ACC112 (cell line): ENCODE results near the gene EML6.

Source experiments
- H2AFZ ChIP-seq: fragments of 200-600 bp; sonication (generic); one replicate; pipeline ENCODE4 v1.6.0; 2017; ENCODE audit warnings: antibody characterized with exemption, low read length; ENCODE audit not compliant: unreplicated experiment
- H3K27ac ChIP-seq: fragments of 200-600 bp; sonication (generic); 2 replicates; pipeline ENCODE4 v1.5.1; 2014; ENCODE audit warnings: low read depth, mild to moderate bottlenecking, antibody characterized with exemption, low read length, moderate library complexity
- H3K27me3 ChIP-seq: fragments of 200-600 bp; sonication (generic); 2 replicates; pipeline ENCODE4 v1.6.1; 2014; ENCODE audit warnings: mild to moderate bottlenecking, antibody characterized with exemption, low read length, moderate library complexity, mixed read lengths; ENCODE audit not compliant: insufficient read depth
- H3K36me3 ChIP-seq: fragments of 200-600 bp; sonication (generic); 2 replicates; pipeline ENCODE4 v1.6.1; 2016; ENCODE audit warnings: mild to moderate bottlenecking, antibody characterized with exemption, low read length, moderate library complexity, mixed read lengths; ENCODE audit not compliant: insufficient read depth
- H3K4me1 ChIP-seq: fragments of 200-600 bp; sonication (generic); one replicate; pipeline ENCODE4 v1.6.1; 2016; ENCODE audit warnings: low read length, mixed read lengths; ENCODE audit not compliant: insufficient read depth, unreplicated experiment, control insufficient read depth
- H3K4me3 ChIP-seq: fragments of 200-600 bp; sonication (generic); 2 replicates; pipeline ENCODE4 v1.5.1; 2014; ENCODE audit warnings: mild to moderate bottlenecking, low read depth, low read length
- H3K79me2 ChIP-seq: fragments of 200-600 bp; sonication (generic); one replicate; pipeline ENCODE4 v1.6.0; 2016; ENCODE audit warnings: low read length; ENCODE audit not compliant: control insufficient read depth, unreplicated experiment, insufficient read depth

Gene EML6

DNA sequence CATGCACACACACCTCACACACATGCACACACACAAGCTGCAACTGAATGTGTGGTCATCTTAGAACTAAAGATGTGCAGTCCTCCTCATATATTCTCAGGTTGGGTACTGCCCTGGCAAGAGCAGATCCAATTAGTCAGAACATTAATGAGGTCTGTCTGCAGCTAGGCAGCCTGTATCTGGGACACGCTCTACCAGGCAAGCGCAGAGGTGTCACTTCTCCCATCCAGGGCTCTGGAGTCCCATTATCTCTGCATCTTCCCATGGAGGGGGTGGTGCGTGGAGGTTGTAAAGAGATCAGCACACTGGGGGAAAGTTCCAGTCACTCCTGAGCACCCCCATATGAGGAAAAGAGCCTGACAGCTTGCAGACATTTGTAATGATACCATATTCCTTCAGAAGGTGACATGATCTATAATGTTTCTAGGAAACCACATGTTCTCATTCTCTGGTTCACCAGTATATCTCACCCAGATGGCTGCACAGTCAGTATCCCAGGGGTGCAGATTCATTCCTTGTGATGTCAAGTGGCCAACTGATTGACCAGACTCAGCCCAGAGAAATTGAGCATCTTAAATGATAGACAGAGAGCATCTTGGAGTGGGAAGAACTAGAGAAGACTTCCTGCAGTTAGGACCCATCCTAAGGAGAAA lies 231.4 kb downstream of the EML6 start:
- Histone ChIP-seq H2AFZ (no peak overlapping the region), H3K79me2 (no peaks in the 10 kb centered on the region), H3K27ac (no peak overlapping the region), H3K4me1 (peaks cover 16% of the 10 kb centered on the region), H3K27me3 (no peaks in the 10 kb centered on the region), H3K4me3 (no peak overlapping the region), H3K36me3 (no peaks in the 10 kb centered on the region)

DNA sequence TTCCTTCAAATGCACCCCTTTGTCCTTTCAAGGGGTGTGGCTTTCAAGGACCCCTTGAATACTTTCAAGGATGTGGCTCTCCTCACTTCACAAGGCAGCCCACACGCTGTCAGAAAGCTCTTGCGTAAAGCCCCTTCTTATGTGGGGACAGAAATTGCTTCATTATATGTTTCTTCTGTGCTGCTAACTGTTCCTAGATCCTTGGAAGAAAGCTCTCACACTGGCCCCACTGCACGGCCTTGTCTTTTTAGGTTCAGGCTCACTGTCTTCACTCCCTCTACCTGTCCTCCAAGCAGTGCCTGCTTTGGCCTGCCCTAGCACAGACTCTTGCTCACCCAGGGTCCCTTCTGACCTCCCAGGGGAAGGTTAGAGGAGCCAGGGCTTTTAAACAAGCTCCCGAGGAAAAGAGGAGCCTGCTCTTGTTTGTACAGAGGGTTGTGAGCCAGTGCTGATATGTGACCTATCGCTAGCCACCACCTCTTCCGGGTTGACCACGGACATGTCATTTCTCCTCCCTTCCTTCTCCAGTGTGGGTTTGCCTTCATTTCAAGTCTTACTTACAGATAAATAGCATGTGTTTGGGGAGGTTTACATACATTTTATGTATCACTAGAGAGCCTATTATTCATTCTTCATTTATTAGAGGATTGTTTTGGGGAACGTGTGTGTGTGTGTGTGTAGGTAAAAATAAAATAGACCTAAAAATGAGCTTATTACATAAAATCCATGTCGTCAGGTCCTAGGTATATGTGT lies 232.1 kb downstream of the EML6 start:
- Histone ChIP-seq H3K4me3 (no peak overlapping the region), H2AFZ (no peak overlapping the region), H3K36me3 (no peaks in the 10 kb centered on the region), H3K27me3 (no peaks in the 10 kb centered on the region), H3K4me1 (peaks cover 16% of the 10 kb centered on the region), H3K27ac (no peak overlapping the region), H3K79me2 (no peaks in the 10 kb centered on the region)

DNA sequence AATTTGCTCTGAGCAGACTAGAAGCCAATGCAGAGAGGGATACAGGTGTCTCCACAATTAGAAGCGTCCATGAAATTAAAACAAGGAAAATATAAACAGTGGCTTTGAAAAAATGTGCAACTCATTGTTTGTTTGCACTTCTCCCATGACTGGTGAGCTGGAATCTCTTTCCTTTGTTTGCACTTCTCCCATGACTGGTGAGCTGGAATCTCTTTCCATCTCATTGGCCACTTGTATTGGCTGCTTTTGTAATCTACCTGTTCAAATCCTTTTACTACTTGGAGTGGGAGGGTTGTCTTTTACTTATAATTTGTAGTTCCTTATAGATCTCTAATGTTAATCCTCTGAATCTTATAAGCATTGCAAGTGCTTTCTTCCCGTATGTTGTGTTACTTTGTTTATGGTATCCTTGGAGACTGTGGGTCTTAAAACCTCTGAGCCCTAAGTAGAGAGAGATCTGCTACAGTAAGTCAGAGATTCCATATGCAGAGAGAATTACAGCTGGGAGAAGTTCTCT lies 232.7 kb downstream of the EML6 start:
- Histone ChIP-seq H2AFZ (no peak overlapping the region), H3K27ac (no peak overlapping the region), H3K27me3 (no peaks in the 10 kb centered on the region)

DNA sequence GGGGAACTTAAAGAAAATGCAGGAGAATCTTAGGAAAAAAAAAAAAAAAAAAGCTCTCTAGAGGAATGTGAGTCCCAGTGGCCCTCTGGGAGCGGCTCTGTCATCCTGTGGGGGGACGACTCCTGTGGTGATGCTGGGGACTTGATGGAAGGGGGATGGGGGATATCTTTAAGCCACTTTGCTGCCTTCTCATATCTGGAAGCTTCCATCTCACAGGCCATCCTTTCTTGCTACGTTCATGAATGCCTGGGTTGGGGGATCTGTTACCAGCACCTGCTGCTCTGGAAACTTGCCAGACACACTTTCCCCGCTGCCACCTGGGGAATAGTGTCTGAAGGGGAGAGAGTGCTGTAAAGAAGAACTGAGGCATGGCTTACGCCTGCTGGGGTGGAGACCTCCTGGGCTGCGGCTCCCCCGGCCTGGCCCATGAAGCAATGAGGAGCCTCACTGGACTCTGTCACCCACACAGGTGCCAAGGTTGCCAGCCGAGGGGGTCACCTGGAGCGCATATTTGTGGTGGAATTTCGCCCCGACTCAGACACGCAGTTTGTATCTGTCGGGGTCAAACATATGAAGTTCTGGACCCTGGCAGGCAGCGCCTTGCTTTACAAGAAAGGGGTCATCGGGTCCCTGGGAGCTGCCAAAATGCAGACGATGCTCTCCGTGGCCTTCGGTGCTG lies 234.0 kb downstream of the EML6 start:
- Histone ChIP-seq H3K27ac (no peak overlapping the region), H3K4me1 (peaks cover 9% of the 10 kb centered on the region), H3K36me3 (no peaks in the 10 kb centered on the region), H3K4me3 (no peak overlapping the region), H3K79me2 (no peaks in the 10 kb centered on the region), H2AFZ (no peak overlapping the region), H3K27me3 (no peaks in the 10 kb centered on the region)

More for the DNA sequence above, 232.7 kb downstream of the EML6 start:
- Histone ChIP-seq H3K79me2 (no peaks in the 10 kb centered on the region), H3K36me3 (no peaks in the 10 kb centered on the region), H3K4me3 (no peak overlapping the region), H3K4me1 (peaks cover 16% of the 10 kb centered on the region)

DNA sequence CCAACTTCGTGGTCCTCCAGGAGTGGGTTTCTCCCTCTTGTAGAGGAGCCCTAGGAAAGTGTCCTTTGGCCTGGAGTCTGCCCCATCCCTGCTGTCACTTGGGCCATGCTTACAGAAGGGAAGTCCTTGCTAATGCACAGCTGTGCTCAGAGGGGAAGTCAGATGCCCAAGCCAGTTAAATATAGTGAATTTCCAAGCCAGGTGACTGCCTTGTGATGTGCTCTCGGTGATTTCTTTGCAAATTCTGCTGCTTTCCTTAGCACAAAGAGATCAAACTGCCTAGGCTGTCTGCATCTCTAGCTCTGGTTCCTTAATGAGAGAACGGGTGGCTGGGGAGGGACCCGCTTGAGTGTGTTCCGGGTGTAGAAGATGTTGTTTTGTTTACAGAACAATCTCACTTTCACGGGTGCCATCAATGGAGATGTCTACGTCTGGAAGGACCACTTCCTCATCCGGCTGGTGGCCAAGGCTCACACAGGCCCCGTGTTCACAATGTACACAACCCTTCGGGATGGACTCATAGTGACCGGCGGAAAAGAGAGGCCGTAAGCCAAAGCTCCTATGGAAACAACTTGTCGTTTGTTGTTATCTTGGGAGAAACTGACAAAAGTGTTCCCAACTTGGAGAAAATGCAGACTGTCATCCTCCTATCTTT lies 235.4 kb downstream of the EML6 start:
- no peak overlapping the region for H3K27ac ChIP-seq
- no peak overlapping the region for H2AFZ ChIP-seq
- H3K4me3 ChIP-seq: no peak overlapping the region
- no peaks in the 10 kb centered on the region for H3K79me2 ChIP-seq
- H3K4me1 ChIP-seq: no peaks in the 10 kb centered on the region
- no peaks in the 10 kb centered on the region for H3K27me3 ChIP-seq
- H3K36me3 ChIP-seq: no peaks in the 10 kb centered on the region

DNA sequence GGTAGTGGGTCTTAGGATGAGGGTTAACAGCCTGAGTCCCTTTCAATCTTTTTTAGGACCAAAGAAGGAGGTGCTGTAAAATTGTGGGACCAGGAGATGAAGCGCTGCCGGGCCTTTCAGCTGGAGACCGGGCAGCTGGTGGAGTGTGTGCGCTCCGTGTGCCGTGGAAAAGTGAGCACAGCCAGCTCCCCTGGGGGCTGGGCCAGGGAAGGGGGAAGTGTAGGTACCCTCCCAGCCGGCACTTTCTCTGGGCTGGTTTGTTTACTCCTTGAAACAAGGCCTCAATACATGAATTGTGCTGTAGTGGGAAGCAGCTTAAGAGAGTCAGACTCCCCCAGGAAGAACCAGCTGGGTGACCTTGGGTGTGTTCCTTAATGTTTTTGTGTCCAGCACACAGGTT lies 236.7 kb downstream of the EML6 start:
- no peaks in the 10 kb centered on the region for H3K36me3 ChIP-seq
- no peak overlapping the region for H3K27ac ChIP-seq
- no peak overlapping the region for H3K4me3 ChIP-seq
- H3K4me1 ChIP-seq: no peaks in the 10 kb centered on the region
- no peaks in the 10 kb centered on the region for H3K79me2 ChIP-seq
- no peak overlapping the region for H2AFZ ChIP-seq
- H3K27me3 ChIP-seq: no peaks in the 10 kb centered on the region

DNA sequence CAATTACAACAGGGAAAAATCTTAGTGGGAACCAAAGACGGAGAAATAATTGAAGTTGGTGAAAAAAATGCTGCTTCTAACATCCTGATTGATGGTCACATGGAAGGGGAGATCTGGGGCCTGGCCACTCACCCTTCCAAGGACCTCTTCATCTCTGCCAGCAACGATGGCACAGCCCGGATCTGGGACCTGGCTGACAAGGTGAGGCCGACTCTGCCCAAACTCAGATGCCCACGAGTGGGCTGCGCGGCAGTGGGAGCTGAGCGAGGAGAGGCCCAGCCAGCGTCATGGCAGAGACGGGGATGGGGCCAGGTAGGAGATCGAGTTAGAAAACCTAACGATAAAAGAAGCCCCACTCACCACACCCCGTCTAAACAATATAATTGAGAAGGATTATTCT lies 239.0 kb downstream of the EML6 start:
- no peaks in the 10 kb centered on the region for H3K79me2 ChIP-seq
- H3K27ac ChIP-seq: no peak overlapping the region
- H3K4me3 ChIP-seq: no peak overlapping the region
- no peaks in the 10 kb centered on the region for H3K36me3 ChIP-seq
- no peak overlapping the region for H2AFZ ChIP-seq
- H3K4me1 ChIP-seq: no peaks in the 10 kb centered on the region
- H3K27me3 ChIP-seq: no peaks in the 10 kb centered on the region

DNA sequence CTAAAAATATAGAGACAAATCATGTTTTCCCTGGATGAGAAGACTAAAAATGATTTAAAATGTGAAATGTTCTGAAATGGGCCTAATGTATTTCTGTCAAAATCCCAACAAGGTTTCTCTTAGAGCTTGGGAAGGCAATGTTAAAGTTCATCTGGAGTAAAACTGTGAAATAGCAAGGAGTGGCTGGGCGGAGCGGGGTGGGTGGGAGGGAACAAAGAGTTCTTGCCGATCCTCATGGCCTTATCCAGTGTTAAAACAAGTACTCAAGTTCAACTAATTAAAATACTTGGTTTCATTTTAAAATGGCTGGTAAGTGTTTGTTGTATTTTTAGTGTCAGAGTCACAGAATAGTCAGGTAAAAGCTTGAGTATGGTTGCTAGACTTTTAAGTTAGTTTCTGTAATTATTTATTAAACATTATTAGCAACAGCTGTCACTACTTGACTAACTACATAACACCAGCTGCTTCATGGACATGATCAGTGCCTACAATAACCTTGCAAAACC lies 239.5 kb downstream of the EML6 start:
- Histone ChIP-seq H3K4me3 (no peak overlapping the region), H3K27ac (no peak overlapping the region), H3K27me3 (no peaks in the 10 kb centered on the region), H2AFZ (no peak overlapping the region), H3K4me1 (no peaks in the 10 kb centered on the region), H3K79me2 (no peaks in the 10 kb centered on the region), H3K36me3 (no peaks in the 10 kb centered on the region)

DNA sequence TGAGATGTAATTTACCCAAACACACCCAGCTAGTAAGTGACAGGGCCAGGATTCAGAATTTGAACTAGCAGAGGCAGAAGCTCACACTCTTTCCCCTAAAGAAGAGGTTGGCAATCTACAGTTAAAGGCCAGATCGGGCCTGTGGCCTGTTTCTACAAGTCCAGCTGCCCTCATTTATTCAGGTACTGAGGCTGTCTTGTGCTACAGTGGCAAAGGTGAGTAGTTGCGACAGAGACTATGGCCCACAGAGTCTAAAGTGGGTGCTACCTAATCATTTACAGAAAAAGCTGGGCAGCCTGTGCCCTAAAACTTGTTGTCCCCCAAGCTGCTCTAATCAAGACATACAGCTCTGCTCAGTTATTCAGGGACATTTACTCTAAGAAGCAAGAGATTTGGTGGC lies 240.0 kb downstream of the EML6 start:
- H3K4me1 ChIP-seq: no peaks in the 10 kb centered on the region
- H3K36me3 ChIP-seq: no peaks in the 10 kb centered on the region
- no peak overlapping the region for H2AFZ ChIP-seq
- H3K4me3 ChIP-seq: no peak overlapping the region
- H3K79me2 ChIP-seq: no peaks in the 10 kb centered on the region
- H3K27ac ChIP-seq: no peak overlapping the region
- H3K27me3 ChIP-seq: no peaks in the 10 kb centered on the region

DNA sequence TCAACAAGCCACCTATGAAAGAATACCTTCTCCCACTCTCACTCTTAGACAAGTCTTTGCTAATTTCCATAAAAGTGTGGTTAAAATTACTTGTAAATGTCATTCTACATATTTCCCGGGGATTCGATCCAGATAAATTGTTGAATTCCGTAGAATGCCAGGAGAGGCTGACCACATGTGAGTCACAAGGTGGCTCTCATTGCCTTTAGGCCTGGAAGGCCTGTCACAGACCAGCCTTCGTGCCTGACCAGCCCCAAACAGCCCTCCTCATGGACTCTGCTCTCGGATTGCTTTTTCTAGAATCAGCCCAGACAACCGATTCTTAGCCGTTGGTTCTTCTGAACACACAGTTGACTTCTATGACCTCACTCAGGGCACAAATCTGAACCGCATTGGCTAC lies 240.8 kb downstream of the EML6 start:
- H3K27me3 ChIP-seq: no peaks in the 10 kb centered on the region
- no peaks in the 10 kb centered on the region for H3K79me2 ChIP-seq
- H2AFZ ChIP-seq: no peak overlapping the region
- no peak overlapping the region for H3K4me3 ChIP-seq
- H3K27ac ChIP-seq: no peak overlapping the region
- H3K36me3 ChIP-seq: 0 out of 2 replicates have a peak, but pooled peaks cover 1% of the 10 kb centered on the region
- no peaks in the 10 kb centered on the region for H3K4me1 ChIP-seq
